Endodermal cell (in vitro differentiated cells): Measurements from ENCODE around the gene RERE. TPM values are rescaled to one million over a fixed set of nuclear protein-coding genes. Genes with fewer than 3 reads are reported as not detected.

Experiments used
- DNase-seq: peaks from one replicate; pipeline ENCODE4 v3.0.0-alpha.2; 2017
- H3K27ac ChIP-seq: 2 replicates; pipeline ENCODE4 v1.5.1; 2013; ENCODE audit warnings: mild to moderate bottlenecking, low read depth, low read length, moderate library complexity
- H3K27me3 ChIP-seq: 2 replicates; pipeline ENCODE4 v1.6.1; 2013; ENCODE audit warnings: mild to moderate bottlenecking, low read length, moderate library complexity; ENCODE audit not compliant: insufficient read depth, control insufficient read depth, poor library complexity, severe bottlenecking
- H3K36me3 ChIP-seq: 2 replicates; pipeline ENCODE4 v1.7.0; 2013; ENCODE audit warnings: mild to moderate bottlenecking, low read length, moderate library complexity; ENCODE audit not compliant: control insufficient read depth, insufficient read depth
- H3K4me1 ChIP-seq: one replicate; pipeline ENCODE4 v1.7.0; 2013; ENCODE audit warnings: low read length; ENCODE audit not compliant: control insufficient read depth, insufficient read depth
- H3K4me3 ChIP-seq: 2 replicates; pipeline ENCODE4 v1.5.1; 2013; ENCODE audit warnings: mild to moderate bottlenecking, low read length, moderate library complexity
- H3K9ac ChIP-seq: 2 replicates; pipeline ENCODE4 v1.6.1; 2013; ENCODE audit warnings: mild to moderate bottlenecking, low read length, moderate library complexity; ENCODE audit not compliant: poor library complexity, severe bottlenecking; ENCODE audit errors: extremely low read depth
- H3K9me3 ChIP-seq: 2 replicates; pipeline ENCODE4 v1.6.1; 2013; ENCODE audit warnings: mild to moderate bottlenecking, low read length, moderate library complexity; ENCODE audit not compliant: control insufficient read depth
- H3K27ac Mint-ChIP-seq: 2 replicates; pipeline ENCODE4 v1.8.0; 2020; ENCODE audit warnings: mixed read lengths
- H3K27me3 Mint-ChIP-seq: 2 replicates; pipeline ENCODE4 v1.8.0; 2021; ENCODE audit warnings: mild to moderate bottlenecking, mixed read lengths; ENCODE audit not compliant: insufficient read depth
- H3K36me3 Mint-ChIP-seq: 2 replicates; pipeline ENCODE4 v1.8.0; 2020; ENCODE audit warnings: low read depth, mixed read lengths
- H3K4me1 Mint-ChIP-seq: 2 replicates; pipeline ENCODE4 v1.8.0; 2020; ENCODE audit warnings: mixed read lengths
- H3K4me3 Mint-ChIP-seq: 2 replicates; pipeline ENCODE4 v1.8.0; 2020; ENCODE audit warnings: mild to moderate bottlenecking, moderate library complexity, mixed read lengths
- H3K9me3 Mint-ChIP-seq: 2 replicates; pipeline ENCODE4 v1.8.0; 2020; ENCODE audit warnings: mild to moderate bottlenecking, mixed read lengths
- CTCF ChIP-seq: fragments of 200-600 bp; sonication (generic); conservative IDR thresholded peaks from 2 replicates; pipeline ENCODE4 v1.5.0; 2021; ENCODE audit warnings: antibody characterized with exemption, mild to moderate bottlenecking
- WGBS, 2 experiments: methylation state at CpG; one replicate each; pipeline versions ENCODE4 v1.1.5 to v1.1.7; 2013; ENCODE audit warnings: missing lambda C conversion rate in 2 of 2, mixed read lengths in 1 of 2; ENCODE audit not compliant: insufficient coverage in 1 of 2, insufficient read length in 1 of 2; 5-methylcytosine and 5-hydroxymethylcytosine counted together
- total RNA-seq, 2 donors: library from RNA; stranded (reverse); fragmentation: NEBNext Ultra II Directional in 1 of 2; extraction: Animal tissue kit (Norgen Biotek cat#: 25700) in 1 of 2; gene quantifications; 2 replicates in 1 of 2; 3 replicates in 1 of 2; pipeline ENCODE4 v1.2.1, GENCODE V29; 2021

RERE gene
- total RNA-seq, 2 donors from 2014 or later, result 159 to 179 TPM

- TF ChIP-seq CTCF, result no peak
- no peaks in the 10 kb centered on the region for H3K27me3 ChIP-seq
- H3K4me3 Mint-ChIP-seq, result no peak overlapping the region
- no peak overlapping the region for H3K27ac ChIP-seq
- peaks cover 62% of the 10 kb centered on the region for H3K36me3 Mint-ChIP-seq
- no peaks in the 10 kb centered on the region for H3K4me1 ChIP-seq
- H3K27me3 Mint-ChIP-seq, result no peaks in the 10 kb centered on the region
- no peak overlapping the region for H3K27ac Mint-ChIP-seq
- 70 to 83% methylated on average over 3 of the region's 3 CpGs for WGBS, 2 experiments
- peaks cover 18% of the 10 kb centered on the region for H3K9me3 ChIP-seq
- DNase-seq, result no peak
- peaks cover 5% of the 10 kb centered on the region for H3K9me3 Mint-ChIP-seq
- no peak overlapping the region for H3K9ac ChIP-seq
- no peaks in the 10 kb centered on the region for H3K4me1 Mint-ChIP-seq
- peaks cover 82% of the 10 kb centered on the region for H3K36me3 ChIP-seq
- H3K4me3 ChIP-seq, result no peak overlapping the region
Measured at GRCh38 chr1:8540261-8540941, 277.0 kb downstream of the RERE start.

GRCh38 chr1:8539683-8540082 is 277.8 kb downstream of the RERE start:
- Mint-ChIP-seq H3K4me3 (no peak overlapping the region), H3K36me3 (peaks cover 56% of the 10 kb centered on the region), H3K27me3 (no peaks in the 10 kb centered on the region), H3K4me1 (no peaks in the 10 kb centered on the region), H3K27ac (no peak overlapping the region), H3K9me3 (peaks cover 5% of the 10 kb centered on the region)
- Histone ChIP-seq H3K9me3 (peaks cover 10% of the 10 kb centered on the region), H3K4me1 (no peaks in the 10 kb centered on the region), H3K36me3 (peaks cover 75% of the 10 kb centered on the region), H3K4me3 (no peak overlapping the region), H3K27me3 (no peaks in the 10 kb centered on the region), H3K27ac (no peak overlapping the region), H3K9ac (no peak overlapping the region)
- 92 to 100% methylated on average over 1 to 4 of the region's 4 CpGs for WGBS, 2 experiments
- TF ChIP-seq CTCF, result no peak
- no peak for DNase-seq

- no peaks in the 10 kb centered on the region for H3K27me3 ChIP-seq
- H3K27ac ChIP-seq, result no peak overlapping the region
- Mint-ChIP-seq H3K4me1 (no peaks in the 10 kb centered on the region), H3K9me3 (no peaks in the 10 kb centered on the region), H3K36me3 (peaks cover 46% of the 10 kb centered on the region), H3K27ac (no peak overlapping the region), H3K4me3 (no peak overlapping the region), H3K27me3 (no peaks in the 10 kb centered on the region)
- TF ChIP-seq CTCF, result no peak
- 96 to 100% methylated on average over 1 to 3 of the region's 3 CpGs for WGBS, 2 experiments
- no peak overlapping the region for H3K4me3 ChIP-seq
- H3K9me3 ChIP-seq, result peaks cover under 1% of the 10 kb centered on the region
- no peak overlapping the region for H3K9ac ChIP-seq
- H3K36me3 ChIP-seq, result peaks cover 65% of the 10 kb centered on the region
- no peaks in the 10 kb centered on the region for H3K4me1 ChIP-seq
- DNase-seq, result no peak
Measured at GRCh38 chr1:8538502-8538901, 278.9 kb downstream of the RERE start.
